Nephron progenitor cell (in vitro differentiated cells): Measurements from ENCODE around the gene TRPM5.

Source experiments
- DNase-seq: peaks from one replicate; pipeline ENCODE4 v3.0.0; 2021
- H3K27ac Mint-ChIP-seq: 2 replicates; pipeline ENCODE4 v1.8.0; 2021; ENCODE audit warnings: mild to moderate bottlenecking, moderate library complexity, mixed read lengths
- H3K27me3 Mint-ChIP-seq: 2 replicates; pipeline ENCODE4 v1.8.0; 2021; ENCODE audit warnings: mild to moderate bottlenecking, low read depth, mixed read lengths; ENCODE audit not compliant: poor library complexity
- H3K36me3 Mint-ChIP-seq: 2 replicates; pipeline ENCODE4 v1.8.0; 2021; ENCODE audit warnings: low read depth, mixed read lengths
- H3K4me1 Mint-ChIP-seq: 2 replicates; pipeline ENCODE4 v1.8.0; 2021; ENCODE audit warnings: mixed read lengths
- H3K4me3 Mint-ChIP-seq: 2 replicates; pipeline ENCODE4 v1.8.0; 2021; ENCODE audit warnings: mild to moderate bottlenecking, moderate library complexity, mixed read lengths
- H3K9me3 Mint-ChIP-seq: 2 replicates; pipeline ENCODE4 v1.8.0; 2021; ENCODE audit warnings: mild to moderate bottlenecking, moderate library complexity, mixed read lengths
- CTCF ChIP-seq: fragments of 200-600 bp; sonication (generic); IDR thresholded peaks from 2 replicates; pipeline ENCODE4 v1.5.0; 2021; ENCODE audit warnings: antibody characterized with exemption

The TRPM5 gene

GRCh38 chr11:2411446-2412305 is 32.6 kb downstream of the TRPM5 start:
- H3K4me3 Mint-ChIP-seq = peak overlapping the region; percentile 18
- peak overlapping the region; percentile 97 for H3K27ac Mint-ChIP-seq
- no peak for TF ChIP-seq CTCF
- H3K9me3 Mint-ChIP-seq = no peaks in the 10 kb centered on the region
- no peaks in the 10 kb centered on the region for H3K36me3 Mint-ChIP-seq
- DNase-seq = no peak
- H3K27me3 Mint-ChIP-seq = peaks cover under 1% of the 10 kb centered on the region
- peaks cover 61% of the 10 kb centered on the region for H3K4me1 Mint-ChIP-seq

- Mint-ChIP-seq H3K27ac (peak overlapping the region; percentile 97), H3K27me3 (peaks cover 5% of the 10 kb centered on the region)
Measured at GRCh38 chr11:2410616-2411015, 33.7 kb downstream of the TRPM5 start.

GRCh38 chr11:2409611-2410468 is 34.5 kb downstream of the TRPM5 start:
- DNase-seq = peak; percentile 66
- H3K36me3 Mint-ChIP-seq = no peaks in the 10 kb centered on the region
- H3K9me3 Mint-ChIP-seq = no peaks in the 10 kb centered on the region
- H3K4me3 Mint-ChIP-seq = peak overlapping the region; percentile 15
- peaks cover 68% of the 10 kb centered on the region for H3K4me1 Mint-ChIP-seq
- peaks cover 5% of the 10 kb centered on the region for H3K27me3 Mint-ChIP-seq
- H3K27ac Mint-ChIP-seq = peak overlapping the region; percentile 99
- no peak for TF ChIP-seq CTCF

More at GRCh38 chr11:2410616-2411015, 33.7 kb downstream of the TRPM5 start:
- Mint-ChIP-seq H3K4me3 (no peak overlapping the region), H3K36me3 (no peaks in the 10 kb centered on the region), H3K4me1 (peaks cover 62% of the 10 kb centered on the region), H3K9me3 (no peaks in the 10 kb centered on the region)
- no peak for DNase-seq
- TF ChIP-seq CTCF = no peak

- peaks cover 75% of the 10 kb centered on the region for H3K4me1 Mint-ChIP-seq
- H3K27ac Mint-ChIP-seq = peak overlapping the region; percentile 99
- H3K27me3 Mint-ChIP-seq = peaks cover 5% of the 10 kb centered on the region
- H3K4me3 Mint-ChIP-seq = peak overlapping the region; percentile 75
- no peaks in the 10 kb centered on the region for H3K36me3 Mint-ChIP-seq
- TF ChIP-seq CTCF = no peak
- DNase-seq = peak; percentile 84
- H3K9me3 Mint-ChIP-seq = no peaks in the 10 kb centered on the region
Measured at GRCh38 chr11:2409126-2409525, 35.2 kb downstream of the TRPM5 start.

- Mint-ChIP-seq H3K4me3 (peak overlapping the region; percentile 75), H3K4me1 (peaks cover 75% of the 10 kb centered on the region), H3K27ac (peak overlapping the region; percentile 99), H3K9me3 (no peaks in the 10 kb centered on the region), H3K36me3 (no peaks in the 10 kb centered on the region), H3K27me3 (peaks cover 5% of the 10 kb centered on the region)
- DNase-seq = no peak
- TF ChIP-seq CTCF = no peak
Measured at GRCh38 chr11:2408671-2409070, 35.6 kb downstream of the TRPM5 start.
